ENCODE results near the gene HEXB. TPM values are rescaled to one million over a fixed set of nuclear protein-coding genes. Genes with fewer than 3 reads are reported as not detected.

Gene HEXB
- total RNA-seq, 2 experiments from 2014 or later = 42.6 to 47.6 TPM

Other genes with a start within 250 kb of the HEXB start
- under 1 TPM; 0.48 to 0.67 TPM for gene ENC1, start 44.5 kb upstream of the HEXB start, total RNA-seq
- 10 to 100 TPM; 34.7 to 40.4 TPM for gene GFM2, start 81.9 kb downstream of the HEXB start, total RNA-seq
- gene NSA2, start 82.0 kb downstream of the HEXB start, total RNA-seq = 100 to 1,000 TPM; 163 to 253 TPM
- gene FAM169A, start 181.2 kb downstream of the HEXB start, total RNA-seq = 1 to 10 TPM; 6.1 to 9.1 TPM